ENCODE results near the gene MAML3.

GRCh38 chr4:140005699-140006098 lies 148.3 kb downstream of the MAML3 start:
- TF ChIP-seq CTCF (IDR thresholded peaks at IDR 0.05): no peak
- no peak for TF ChIP-seq POLR2A (IDR thresholded peaks at IDR 0.05)
- no peak for TF ChIP-seq POLR2AphosphoS5 (IDR thresholded peaks at IDR 0.05)
- TF ChIP-seq EP300 (IDR thresholded peaks at IDR 0.05): no peak

Data from suprapubic skin (tissue), 4 donors.